ENCODE data around the gene ANKMY1. TPM values are rescaled to one million over a fixed set of nuclear protein-coding genes. Genes with fewer than 3 reads are reported as not detected.

The ANKMY1 gene
- total RNA-seq, 1 donor from 2014 or later, result 9.7 TPM

- DNase-seq (ENCODE audit: low read depth), result peak; percentile 89
These were observed 22.2 kb upstream of the ANKMY1 start for GRCh38 chr2:240579771-240580614.

GRCh38 chr2:240579071-240579762 is 21.4 kb upstream of the ANKMY1 start:
- no peak for DNase-seq (ENCODE audit: low read depth)

- DNase-seq (ENCODE audit: low read depth), result no peak
These were observed 20.7 kb upstream of the ANKMY1 start for GRCh38 chr2:240578488-240578887.

GRCh38 chr2:240578110-240578450 is 20.3 kb upstream of the ANKMY1 start:
- no peak for DNase-seq (ENCODE audit: low read depth)

GRCh38 chr2:240577281-240578109 is 19.7 kb upstream of the ANKMY1 start:
- DNase-seq (ENCODE audit: low read depth), result no peak

GRCh38 chr2:240576436-240577205 is 18.8 kb upstream of the ANKMY1 start:
- DNase-seq (ENCODE audit: low read depth), result no peak

GRCh38 chr2:240576036-240576435 is 18.2 kb upstream of the ANKMY1 start:
- no peak for DNase-seq (ENCODE audit: low read depth)

GRCh38 chr2:240575101-240575965 is 17.5 kb upstream of the ANKMY1 start:
- no peak for DNase-seq (ENCODE audit: low read depth)

- no peak for DNase-seq (ENCODE audit: low read depth)
These were observed 16.8 kb upstream of the ANKMY1 start for GRCh38 chr2:240574386-240575100.

- no peak for DNase-seq (ENCODE audit: low read depth)
These were observed 16.0 kb upstream of the ANKMY1 start for GRCh38 chr2:240573516-240574385.

GRCh38 chr2:240573071-240573515 is 15.3 kb upstream of the ANKMY1 start:
- DNase-seq (ENCODE audit: low read depth), result no peak

GRCh38 chr2:240572141-240573031 is 14.6 kb upstream of the ANKMY1 start:
- no peak for DNase-seq (ENCODE audit: low read depth)

- no peak for DNase-seq (ENCODE audit: low read depth)
These were observed 13.7 kb upstream of the ANKMY1 start for GRCh38 chr2:240571314-240571973.

- DNase-seq (ENCODE audit: low read depth), result no peak
These were observed 12.9 kb upstream of the ANKMY1 start for GRCh38 chr2:240570531-240571313.

- DNase-seq (ENCODE audit: low read depth), result no peak
These were observed 12.3 kb upstream of the ANKMY1 start for GRCh38 chr2:240569998-240570530.

GRCh38 chr2:240569523-240569997 is 11.8 kb upstream of the ANKMY1 start:
- no peak for DNase-seq (ENCODE audit: low read depth)
